ENCODE data around the gene MAPK8.

MAPK8 gene

GRCh38 chr10:48477616-48478015 lies 171.1 kb downstream of the MAPK8 start:
- DNase-seq (ENCODE audit: low read depth in 2 of 2) = no peak

DNA sequence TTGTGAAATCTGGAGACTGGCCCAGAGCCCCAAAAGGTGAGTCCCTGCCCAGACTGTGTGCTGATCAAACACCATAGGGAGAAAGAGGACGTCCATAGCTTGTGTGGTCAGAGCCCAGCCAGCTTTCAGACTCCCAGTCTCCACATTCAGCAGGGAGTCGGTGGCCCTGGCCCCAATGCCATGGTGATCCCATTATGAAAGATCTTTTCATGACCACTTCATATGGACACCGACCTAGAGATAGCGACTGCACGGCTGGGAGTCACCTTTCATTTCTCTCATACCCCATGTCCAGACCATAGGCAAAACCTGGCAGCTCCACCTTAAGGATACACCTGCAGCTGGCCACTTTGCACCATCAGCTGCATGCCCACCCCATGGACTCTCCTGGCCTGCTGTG lies 172.0 kb downstream of the MAPK8 start:
- no peak for DNase-seq (ENCODE audit: low read depth in 2 of 2)

DNA sequence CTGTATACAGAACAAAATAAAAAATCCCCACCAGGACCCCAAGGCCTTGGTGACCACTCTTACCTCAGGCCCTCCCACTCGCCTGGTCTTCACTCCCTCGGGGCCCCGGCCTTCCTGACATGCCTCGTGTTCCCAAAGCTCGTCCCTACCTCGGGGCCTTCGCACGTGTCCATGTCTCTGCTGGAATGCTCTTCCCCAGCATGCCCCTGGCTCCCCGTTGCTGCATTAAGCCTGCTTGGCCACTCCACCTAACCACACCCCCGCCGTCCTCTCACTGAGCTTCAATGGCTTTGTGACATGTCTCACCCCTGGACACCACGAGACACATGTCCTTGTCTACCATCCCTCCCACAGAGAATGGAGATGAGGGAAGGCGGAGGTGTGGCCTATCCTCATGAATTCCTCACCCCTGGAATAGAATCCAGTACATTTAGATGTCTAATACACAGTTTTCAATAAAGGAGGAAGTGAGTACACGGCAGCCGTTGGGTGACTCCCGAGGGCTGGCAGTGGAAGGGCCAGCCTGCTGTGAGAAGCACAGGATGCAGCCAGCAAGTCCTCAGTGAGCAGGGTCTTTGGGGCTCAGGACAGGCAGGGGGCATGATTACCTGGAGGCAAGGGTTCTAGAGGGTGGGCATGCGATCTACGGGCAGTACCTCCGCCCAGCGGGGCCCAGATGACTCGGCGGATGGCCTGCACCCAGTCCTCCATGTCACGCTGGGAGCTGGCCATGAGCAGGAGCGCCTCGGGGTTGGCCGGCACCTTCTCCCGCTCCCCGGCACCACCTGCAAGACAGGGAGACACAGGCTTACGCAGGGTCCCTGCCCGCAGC lies 172.7 kb downstream of the MAPK8 start:
- no peak for DNase-seq (ENCODE audit: low read depth in 2 of 2)

- DNase-seq (ENCODE audit: low read depth in 2 of 2) = no peak
These were observed 174.2 kb downstream of the MAPK8 start for GRCh38 chr10:48480397-48481374.

GRCh38 chr10:48481385-48481784 lies 174.9 kb downstream of the MAPK8 start:
- DNase-seq (ENCODE audit: low read depth in 2 of 2) = no peak

DNA sequence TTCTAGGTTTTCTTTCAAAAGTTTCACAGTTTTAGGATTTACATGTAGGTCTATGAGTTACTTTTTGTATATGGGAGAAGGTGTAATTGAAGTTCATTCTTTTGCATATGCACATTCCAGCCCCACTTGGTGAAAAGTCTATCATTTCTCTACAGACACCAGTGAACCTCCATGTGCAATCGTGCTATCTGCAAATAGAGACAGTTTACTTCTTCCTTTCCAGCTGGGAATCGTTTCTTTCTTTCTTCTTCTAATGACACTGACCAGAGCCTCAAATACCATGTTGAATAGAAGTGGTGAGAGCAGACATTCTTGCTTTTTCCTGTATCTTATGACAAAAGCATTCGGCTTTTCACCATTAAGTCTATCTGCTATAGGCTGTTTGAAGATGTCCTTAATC lies 175.7 kb downstream of the MAPK8 start:
- DNase-seq (ENCODE audit: low read depth in 2 of 2) = no peak

DNA sequence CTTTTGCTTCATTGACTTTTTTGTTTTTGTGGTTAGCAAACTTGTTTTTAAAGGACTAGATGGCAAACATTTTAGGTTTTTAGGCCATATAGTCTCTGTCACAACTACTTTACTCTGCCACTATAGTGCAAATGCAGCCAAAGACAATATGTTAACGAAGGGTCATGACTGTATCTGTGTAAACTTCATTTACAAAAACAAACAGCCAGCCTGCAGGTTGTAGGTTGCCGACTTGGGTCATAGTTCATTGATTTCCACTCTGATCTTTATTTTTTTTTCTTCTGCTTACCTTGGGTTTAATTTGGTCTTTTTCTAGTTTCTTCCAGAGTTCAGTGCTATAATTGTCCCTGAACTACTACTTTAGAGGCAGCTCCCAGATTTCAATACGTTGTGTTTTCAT lies 178.4 kb downstream of the MAPK8 start:
- no peak for DNase-seq (ENCODE audit: low read depth in 2 of 2)

DNA sequence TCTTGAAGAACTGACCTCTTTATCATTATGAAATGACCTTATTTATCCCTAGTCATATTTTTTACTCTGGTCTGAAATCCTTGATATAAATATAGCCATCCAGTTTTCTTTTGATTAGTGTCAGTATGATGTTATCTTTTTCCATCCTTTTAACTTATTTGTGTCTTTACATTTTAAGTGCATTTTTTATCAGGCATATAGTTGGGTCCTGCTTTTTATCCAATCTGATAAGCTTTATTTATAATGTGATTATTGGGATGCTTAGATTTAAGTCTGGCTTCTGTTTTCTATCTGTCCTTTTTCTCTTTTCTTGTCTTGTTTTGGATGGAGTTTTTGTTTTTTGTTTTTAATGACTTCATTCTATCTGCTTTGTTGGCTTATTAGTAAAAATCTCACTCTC lies 179.2 kb downstream of the MAPK8 start:
- no peak for DNase-seq (ENCODE audit: low read depth in 2 of 2)

DNA sequence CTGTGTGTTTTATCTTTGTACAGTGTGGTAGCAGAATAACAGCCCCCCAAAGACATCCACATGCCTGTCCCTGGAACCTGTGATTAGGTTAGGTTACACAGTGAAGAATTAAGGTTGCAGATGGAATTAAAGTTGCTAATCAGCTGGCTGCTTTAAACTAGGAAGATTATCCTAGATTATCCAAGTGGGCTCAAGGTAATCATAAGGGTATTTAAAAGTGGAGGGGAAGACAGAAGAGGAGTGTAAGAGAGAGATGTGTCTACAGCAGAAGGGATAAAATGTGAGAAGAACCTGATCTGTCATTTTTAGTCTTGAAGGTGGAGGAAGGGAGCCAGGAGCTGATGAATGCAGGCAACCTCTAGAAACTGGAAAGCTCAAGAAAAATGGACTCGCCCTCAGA lies 180.8 kb downstream of the MAPK8 start:
- DNase-seq (ENCODE audit: low read depth in 2 of 2) = no peak
